Hippocampal formation (tissue), 2 donors: Measurements from ENCODE around the gene LRRC56.

Source experiments
- DNase-seq, 2 donors: peaks; one replicate each; lab custom pipeline; 2025; lab: John Stamatoyannopoulos, UW

Gene LRRC56

DNA sequence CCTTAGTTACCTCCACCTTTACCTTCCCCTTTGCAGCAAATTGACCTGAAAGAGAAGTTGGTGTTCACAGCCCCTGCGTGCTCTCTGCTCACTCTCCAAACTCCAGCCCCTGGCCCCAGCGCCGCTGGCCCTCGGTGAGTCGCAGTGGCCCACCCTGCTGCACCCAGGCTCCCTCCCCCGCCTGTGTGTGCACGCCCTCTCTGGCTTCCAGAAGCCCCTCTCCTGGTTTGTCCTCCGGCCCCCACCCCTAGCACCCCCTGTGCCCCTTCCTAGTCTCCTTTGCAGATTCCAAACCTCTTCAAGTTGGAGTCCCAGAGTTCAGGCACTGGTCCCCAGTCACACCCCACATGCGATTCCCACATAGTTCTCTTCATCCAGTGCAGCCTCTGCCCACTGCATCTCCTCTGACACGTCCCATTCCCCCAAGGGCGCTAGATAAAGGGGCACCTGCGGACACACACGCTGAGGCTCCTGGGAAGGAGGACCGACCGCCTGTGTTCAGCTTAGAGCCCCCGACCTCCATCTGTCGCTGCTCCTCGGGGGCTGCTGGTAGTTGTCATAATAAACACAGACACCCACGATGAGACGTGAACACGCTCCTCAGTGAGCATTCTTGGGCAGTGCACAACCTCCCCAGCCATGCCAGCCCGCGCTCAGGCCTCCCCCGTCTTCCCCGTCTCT is 37.4 kb downstream of the LRRC56 start:
- no peak for DNase-seq

DNA sequence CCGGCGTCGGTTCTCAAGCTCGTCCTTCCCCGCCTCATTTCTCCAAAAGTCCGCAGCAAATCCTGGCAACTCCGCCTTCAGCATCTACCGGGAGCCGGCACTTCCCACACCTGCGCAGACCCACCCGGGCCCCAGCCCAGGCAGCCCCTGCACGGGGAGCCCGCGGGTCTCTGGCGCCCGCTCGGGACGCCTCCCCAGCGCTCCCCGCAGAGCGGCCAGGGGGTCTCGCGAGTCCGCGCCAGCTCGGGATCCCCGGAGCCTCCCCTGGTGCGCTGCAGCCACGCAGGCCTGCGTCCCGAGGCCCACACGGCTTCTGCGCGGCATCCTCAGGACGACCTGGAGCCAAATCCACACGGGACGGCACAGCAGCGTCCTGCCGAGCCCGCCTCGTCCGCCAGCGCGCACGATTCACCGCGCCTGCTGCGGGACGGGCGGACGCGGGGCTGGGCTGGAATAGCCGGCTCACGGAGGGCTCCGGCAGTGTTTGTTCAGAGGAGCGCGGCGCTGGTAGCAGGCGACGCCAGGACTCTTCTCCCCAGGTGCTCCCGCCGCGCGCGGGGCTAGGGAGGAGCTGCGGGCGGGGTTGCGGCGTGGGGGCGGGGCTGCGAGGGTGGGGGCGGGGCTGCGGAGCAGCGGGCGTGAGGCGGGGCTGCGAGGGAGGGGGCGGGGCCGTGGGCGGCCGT is 38.1 kb downstream of the LRRC56 start:
- no peak for DNase-seq

DNA sequence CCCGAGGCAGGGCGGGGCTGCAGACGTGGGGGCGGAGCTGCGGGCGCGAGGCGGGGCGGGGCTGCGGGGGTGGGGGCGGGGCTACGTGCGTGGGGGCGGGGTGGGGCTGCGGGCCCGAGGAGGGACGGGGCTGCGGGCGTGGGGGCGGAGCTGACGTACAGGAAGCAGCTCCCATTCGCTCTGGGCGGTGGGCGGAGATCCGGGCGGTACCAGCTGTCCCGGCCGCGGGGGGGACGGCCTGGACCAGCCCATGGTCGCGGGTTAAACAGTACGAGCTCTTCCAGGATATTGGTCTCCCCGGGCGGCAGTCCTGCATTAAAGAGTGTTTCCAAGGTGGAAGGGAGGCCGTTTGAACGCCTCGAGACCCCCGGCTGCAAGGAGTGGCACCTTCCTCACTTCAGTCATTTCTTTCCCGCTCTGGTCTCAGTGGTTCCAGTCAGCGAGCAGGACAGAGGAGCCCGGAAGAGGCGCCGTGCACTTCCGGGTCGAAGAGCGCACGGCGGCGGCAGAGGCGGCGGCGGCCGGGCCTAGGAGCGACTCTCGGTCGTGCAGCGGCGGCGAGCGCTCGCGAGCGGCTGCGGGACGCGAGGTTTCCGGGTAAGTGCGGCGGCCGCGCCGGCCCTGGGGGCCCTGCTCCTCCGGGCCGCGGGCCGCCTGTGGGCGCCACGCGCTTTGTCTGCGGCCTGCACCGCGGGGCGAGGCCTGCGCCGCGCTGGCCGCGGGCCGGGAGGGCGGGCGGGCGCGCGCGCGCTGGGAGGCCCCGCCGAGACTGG is 38.9 kb downstream of the LRRC56 start, which contains the start of gene PHRF1:
PHRF1 (plus strand) TSS at position 475 of the 773 bp plus-strand sequence. CDS start 5,043 bp downstream, outside the sequence.
- peak; percentile 96 to 97 for DNase-seq

DNA sequence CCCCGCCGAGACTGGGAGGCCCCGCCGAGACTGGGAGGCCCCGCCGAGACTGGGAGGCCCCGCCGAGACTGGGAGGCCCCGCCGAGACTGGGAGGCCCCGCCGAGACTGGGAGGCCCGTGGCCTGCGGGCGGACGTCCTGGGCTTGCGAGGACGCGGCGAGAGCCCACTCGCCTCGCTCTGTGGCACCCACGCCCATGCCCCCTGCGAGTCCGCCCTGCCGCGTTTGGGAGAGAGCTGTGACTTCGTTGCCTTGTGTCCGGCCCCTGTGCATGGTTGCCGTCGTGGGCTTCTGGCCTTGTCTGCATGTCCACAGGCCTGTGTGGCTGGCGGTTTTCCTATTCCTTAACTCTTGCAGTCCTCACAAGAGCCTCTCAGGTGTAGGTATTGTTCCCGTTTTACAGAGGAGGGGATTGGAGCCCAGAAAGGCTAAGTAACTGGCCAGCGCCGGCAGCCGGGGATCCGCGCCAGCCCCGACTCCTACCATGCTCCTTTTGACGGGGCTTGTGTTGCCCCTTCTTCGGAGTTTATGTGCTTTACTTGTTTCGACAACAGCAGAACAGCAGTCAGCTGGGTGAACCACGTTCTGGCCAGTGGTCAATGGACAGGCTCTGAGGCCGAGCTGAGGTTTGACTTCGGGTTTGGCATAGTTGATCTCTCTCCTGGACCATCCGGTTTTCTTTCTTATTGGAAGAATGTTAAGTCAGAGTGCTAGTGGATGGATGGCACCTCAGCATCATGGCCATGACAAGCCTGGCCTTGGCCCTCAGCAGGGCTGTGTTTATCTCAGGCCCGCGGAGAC is 39.7 kb downstream of the LRRC56 start:
- no peak for DNase-seq

DNA sequence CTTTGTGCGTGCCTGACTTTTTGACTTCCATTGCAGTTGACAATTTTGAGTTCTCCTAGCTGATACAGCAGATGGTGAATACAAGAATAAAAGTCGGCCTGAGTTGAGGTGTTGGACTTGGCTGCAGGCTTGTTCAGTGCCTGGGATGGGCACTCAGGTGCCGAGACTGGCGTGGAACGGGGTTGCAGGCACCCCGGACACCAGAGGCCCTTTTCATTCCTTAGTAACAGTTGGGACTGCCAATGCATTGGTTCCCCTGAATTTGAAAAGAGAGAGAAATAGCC is 40.2 kb downstream of the LRRC56 start:
- no peak for DNase-seq

DNA sequence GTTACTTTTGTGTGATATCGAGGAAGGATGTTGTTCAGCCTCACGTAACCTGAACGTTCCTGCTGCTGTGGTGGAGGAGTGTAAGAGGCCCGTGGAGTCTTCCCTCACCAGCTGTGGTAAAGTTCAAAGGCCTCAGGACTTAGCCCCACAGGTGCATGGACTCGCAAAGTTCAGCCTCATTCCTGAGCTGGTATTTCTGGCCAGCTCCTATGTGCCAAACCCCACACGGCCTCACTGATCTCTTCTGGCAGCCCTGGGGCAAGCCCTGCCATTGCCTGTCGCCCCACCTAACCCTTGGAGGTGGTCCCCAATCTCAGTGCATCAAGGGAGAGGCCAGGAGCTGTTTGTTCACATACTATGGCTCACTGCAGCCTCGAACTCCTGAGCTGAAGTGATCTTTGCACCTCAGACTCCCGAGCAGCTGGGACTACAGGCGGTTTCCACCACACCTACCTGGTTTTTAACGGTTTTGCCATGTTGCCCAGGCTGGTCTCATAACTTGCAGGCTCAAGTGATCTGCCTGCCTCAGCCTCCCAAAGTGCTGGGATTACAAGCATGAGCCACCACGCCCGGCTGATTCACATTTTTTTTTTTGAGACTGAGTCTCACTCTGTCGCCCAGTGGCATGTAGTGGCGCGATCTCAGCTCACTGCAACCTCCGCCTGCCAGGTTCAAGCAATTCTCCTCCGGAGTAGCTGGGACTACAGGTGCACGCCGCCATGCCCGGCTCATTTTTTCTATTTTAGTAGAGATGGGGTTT is 41.1 kb downstream of the LRRC56 start:
- DNase-seq = no peak

DNA sequence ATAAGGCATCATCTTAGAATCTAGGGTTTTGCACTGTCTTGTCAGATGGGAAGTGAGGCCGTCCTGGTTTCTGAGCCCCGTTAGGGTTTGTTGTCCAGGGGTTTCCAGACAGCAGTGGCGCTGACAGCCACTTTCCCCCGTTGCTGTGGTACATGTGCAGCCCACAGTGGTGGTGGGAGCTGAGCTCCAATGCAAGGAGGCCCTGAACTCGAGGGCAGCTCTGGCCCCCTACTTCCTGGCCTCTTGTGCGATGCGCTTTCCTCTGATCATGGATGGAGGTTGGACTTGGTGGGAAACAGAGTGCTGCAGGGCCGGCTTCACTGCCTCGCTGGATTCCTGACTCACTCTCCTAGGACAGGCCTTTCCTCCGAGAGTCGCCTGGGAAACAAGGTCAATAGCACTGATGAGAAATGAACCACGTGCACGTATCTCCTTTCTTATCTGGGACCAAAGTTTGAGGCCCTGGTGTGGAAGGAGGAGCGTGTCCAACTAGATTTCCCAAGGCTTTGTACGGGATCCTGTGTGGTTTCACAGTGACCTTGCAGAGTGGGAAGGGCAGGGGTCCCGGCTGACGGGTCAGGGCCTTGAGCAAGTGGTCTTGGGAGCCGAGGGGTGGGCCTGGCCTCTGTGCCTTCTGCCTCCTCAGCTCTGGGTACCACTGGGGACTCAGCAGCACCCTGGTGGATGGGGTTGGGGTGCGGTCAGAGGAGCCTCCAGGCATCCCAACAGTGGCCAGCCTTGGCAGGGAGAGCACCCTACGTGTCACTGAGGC is 42.7 kb downstream of the LRRC56 start:
- no peak for DNase-seq

DNA sequence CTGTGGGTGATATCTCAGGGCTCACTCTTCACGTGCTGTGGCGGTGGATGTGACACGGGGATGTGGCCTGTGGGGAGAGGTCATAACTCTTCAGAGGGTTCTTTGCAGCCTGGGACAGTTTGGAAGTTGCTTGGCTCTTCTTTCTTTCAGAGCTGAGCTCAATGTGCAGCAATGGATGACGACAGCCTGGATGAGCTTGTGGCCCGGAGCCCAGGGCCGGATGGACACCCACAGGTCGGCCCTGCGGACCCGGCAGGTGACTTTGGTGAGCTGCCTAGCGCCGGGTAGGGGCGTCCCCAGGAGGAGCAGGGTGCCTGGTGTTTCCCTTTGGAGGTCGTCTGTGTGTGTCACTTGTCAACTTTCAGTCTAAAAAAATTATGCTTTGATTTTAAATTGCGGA is 44.0 kb downstream of the LRRC56 start:
- DNase-seq = no peak

DNA sequence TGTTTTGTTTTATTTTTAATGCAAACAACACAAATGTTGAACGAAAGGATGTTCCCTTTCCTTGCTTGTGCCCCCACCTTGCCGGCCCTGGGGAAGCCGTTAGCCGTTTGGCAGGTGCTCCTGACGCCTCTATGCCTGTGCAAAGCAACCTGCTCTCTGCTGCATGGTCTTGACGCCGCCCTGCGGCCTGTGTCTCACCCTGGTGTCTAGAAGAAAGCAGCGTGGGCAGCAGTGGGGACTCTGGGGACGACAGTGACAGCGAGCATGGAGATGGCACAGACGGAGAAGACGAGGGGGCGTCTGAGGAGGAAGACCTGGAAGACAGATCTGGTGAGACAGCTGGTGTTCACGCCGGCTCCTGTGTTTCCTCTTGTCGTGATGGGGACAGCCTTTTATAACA is 44.4 kb downstream of the LRRC56 start:
- DNase-seq = peak in 1 of 2 donors; percentile 16

DNA sequence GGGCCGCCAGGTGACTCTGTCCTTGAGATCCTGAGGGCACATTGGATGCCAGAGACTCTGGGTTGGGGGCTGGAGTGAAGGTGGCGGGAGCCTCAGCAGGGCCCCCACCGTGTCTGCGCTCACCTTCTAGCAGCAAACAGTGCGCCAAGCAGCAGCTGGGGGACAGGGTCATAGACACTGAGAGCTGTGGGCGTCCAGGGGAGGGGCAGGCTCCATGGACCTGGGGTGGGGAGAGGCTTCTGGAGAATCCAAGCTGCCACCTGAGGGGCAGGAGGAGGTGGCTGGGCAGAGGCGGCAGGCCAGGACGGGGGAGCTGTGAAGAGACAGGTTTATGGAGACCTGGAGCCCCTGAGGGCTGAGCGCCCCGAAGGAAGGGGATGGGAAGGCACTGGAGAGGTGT is 47.0 kb downstream of the LRRC56 start:
- no peak for DNase-seq

DNA sequence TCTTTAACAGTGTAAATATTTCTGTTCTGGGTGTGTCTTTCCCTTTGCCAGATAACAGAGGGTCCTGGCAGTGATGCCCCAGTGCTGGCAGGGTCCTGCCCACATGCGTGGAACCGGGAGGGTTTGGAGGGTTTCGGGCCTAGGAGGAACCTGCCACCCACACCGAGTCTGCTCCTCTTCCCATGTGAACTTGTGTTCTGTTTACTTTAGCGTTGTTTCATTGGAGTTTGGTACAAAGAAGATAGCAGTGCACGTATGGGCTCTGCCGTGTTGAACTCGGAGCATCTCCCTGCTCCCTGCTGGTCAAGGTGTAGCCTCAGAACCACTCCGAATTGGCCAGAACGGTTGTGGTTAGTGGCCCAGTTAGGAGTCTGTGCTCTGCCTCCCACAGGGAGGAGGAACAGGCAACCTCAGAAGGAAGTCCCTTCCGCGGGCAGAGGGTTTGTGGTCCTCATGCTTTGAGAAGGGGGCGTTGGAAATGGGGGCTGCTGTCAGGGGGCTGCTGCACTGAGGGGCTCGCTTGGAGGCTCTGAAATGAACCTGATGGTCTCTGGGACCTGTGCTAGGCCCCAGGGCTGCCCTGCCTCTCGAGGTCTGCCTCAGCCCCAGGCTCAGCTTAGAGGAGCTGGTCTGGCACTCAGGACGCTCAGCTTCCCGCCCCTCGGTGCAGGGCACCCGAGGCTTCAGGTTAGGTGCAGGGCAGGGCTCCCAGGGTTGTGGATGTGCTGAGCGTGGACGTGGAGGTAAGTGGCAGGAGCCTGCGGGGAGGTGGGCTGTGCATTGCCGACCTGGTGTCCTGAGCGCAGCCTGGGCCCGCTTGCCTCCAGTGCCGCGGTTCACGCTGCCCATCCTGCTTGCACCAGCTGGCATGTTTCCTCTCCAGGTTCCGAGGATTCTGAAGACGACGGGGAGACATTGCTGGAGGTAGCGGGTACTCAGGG is 49.3 kb downstream of the LRRC56 start:
- DNase-seq = no peak

DNA sequence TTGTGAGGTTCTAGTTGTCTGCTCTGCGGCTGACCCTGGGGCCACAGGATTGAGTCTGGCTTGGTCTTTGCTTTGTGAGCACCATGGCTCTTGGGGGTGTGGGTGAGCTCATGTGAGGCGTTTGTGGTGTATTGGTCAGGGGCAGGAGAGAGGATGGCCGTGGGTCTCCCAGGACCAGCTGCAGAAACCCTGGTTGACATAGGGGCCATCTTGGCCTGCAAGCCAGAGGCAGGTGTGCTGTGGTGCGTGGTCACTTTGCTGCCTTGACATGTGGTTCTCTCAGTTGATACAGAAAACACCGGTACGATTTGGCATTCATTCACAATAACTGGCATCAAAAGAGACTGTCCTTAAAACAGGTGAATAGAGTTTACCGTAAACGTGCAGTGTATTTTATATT is 50.2 kb downstream of the LRRC56 start:
- DNase-seq = no peak

DNA sequence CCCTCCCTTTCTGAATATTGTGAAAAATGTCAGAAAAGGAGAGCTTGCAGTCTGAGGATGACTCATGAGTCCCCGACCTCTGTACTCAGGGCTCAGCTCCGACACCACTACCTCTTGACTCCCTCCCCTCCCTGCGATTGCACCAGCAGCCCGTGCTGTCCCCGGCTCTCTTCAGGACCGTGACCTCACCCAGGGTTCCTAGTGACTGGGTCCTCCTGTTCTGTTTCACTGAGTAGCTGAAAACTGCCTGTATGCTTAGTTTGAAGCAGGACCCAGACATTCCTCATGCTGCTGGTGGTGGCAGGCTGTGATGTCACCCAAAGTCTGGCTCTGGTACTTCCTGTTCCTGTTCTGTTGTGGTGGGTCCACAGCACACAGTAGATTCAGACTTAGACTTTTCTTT is 50.7 kb downstream of the LRRC56 start:
- no peak for DNase-seq

DNA sequence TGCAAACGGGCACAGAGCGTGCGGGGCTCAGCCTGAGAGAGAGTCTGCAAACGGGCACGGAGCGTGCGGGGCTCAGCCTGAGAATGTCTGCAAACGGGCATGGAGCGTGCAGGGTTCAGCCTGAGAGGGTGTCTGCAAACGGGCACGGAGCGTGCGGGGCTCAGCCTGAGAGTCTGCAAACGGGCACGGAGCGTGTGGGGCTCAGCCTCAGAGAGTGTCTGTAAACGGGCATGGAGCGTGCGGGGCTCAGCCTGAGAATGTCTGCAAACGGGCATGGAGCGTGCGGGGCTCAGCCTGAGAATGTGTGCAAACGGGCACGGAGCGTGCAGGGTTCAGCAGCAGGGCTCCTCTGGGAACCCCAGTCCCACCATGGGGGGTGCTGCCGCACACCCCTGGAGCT is 52.5 kb downstream of the LRRC56 start:
- no peak for DNase-seq

DNA sequence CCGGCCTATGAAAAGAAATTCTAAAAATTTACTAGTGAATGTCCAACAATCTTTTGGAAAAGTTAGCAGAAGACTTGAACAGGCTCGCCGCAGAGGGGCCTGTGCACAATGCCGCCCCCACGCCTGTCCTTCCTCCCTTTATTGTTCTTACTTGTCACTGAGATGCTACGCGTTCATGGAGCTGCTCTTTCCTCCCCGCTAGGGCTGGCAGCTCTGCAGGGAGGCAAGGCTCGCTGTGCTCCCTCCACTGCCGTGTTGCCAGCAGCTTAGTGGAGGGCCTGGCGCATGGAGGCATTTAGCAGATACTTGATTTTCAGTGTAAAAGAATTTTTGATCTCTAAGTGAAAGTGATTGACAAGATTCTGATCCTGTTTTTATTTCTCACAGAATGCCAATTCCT is 53.7 kb downstream of the LRRC56 start:
- DNase-seq = no peak

DNA sequence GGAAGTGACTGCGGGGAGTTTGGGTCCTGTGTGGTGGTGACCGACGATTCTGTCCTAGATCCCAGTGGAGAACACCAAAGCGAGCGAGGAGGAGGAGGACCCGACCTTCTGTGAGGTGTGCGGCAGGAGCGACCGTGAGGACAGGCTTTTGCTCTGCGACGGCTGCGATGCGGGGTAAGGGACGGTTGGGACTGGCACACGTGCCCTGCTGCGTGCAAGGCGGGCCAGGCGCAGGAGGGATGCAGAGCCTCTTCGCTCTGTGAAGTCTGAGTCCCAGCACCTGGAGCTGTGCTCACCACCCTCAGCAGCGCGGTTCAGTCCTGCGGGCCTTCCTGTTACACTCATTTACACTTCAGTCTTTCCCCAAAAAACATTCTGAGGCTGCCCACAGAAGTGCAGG is 55.2 kb downstream of the LRRC56 start:
- no peak for DNase-seq

DNA sequence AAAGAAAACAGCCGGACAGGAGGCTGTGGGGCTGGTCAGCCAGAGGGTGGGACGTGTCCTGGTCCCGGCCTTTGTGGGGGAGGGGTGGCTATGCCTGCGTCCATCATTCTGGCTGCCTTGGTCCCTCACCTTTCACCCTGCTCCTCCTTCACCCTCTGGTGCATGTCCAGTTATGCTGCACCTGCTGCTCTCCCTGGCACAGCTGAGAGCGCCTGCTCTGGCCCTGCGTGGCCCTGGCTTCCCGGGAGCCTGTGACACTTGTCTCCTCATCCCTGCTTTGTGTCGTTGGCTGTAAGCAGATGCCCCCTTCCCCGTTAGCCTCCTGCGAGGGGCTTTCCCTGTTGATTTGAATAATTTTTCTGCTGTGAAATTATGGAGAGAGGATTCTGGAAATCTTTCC is 55.6 kb downstream of the LRRC56 start:
- no peak for DNase-seq

DNA sequence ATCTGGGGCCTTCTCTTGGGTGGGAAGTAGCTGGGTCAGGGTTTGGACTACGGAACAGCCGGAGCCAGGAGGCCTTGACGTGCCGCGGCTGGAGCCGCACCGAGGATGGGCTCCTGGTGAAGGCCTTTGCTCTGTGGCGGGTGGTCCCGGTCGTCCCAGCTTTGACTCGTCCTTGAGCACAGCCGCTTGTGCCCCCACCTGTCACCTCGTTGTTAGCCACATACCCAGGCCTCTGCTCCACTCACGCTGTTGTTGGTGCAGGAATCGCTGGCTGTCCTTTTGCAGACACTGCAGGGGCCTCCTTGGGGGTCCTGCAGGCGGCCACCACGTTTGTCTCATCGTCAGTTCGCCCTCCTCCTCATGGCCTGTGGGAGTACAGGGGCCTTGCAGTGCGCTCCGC is 56.0 kb downstream of the LRRC56 start:
- DNase-seq = no peak

DNA sequence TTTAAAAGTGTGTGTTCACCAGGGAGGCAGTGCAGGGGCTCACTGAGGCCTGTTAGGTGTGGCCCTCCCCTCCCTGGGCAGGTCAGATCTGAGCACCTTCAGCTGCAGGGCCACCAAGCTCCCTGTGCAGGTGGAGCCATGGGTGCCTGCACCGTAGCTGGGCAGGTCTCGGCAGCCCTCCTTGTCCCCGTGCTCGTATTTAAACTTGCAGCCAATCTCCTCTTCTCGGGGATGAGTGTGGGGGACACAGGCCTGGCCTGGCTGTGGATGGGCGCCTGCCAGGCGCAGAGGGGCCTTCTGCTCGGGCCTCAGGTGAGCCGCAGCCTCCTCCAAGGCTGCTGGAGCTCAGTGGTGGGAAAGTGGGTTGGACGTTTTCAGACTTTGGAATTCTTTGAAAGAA is 58.1 kb downstream of the LRRC56 start:
- DNase-seq = no peak

DNA sequence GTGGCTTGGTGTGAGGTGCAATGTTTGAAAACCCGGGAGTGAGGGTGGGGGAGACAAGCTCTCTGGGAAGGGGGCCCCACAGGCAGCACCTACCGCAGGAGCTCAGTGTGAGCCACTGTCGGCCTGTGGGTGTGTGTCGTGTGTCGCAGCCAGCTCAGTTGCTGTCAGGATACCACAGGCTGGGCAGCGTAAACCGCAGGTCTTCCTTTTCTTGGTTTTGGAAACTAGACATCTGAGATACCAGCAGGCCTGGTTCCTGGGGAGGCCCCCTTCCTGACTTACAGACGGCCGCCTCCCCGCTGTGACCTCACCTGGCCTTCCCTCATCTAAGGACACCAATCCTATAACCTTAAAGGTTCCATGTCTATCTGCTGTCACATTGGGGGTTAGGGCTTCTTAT is 59.0 kb downstream of the LRRC56 start:
- no peak for DNase-seq
